ENCODE results near the gene ATE1. TPM values are rescaled to one million over a fixed set of nuclear protein-coding genes. Genes with fewer than 3 reads are reported as not detected.

The ATE1 gene
- total RNA-seq, 1 experiment from 2014 or later: 39.2 TPM

- no peaks in the 10 kb centered on the region for H3K36me3 ChIP-seq (ENCODE audit: control insufficient read depth in 1 of 2, insufficient read depth in 2 of 2, low read length in 2 of 2)
- no peaks in the 10 kb centered on the region for H3K9me2 ChIP-seq (ENCODE audit: insufficient read depth)
- intact Hi-C loops (cut with micrococcal nuclease): no loop called here
- H3K9me3 ChIP-seq (ENCODE audit: control insufficient read depth in 1 of 2, insufficient read depth in 1 of 2, low read depth in 1 of 2, low read length in 2 of 2): no peaks in the 10 kb centered on the region
- ChIA-PET RAD21 (ENCODE audit: low non-redundant PET in 1 of 2, low total read pairs in 2 of 2, uncharacterized antibody in 2 of 2, unreplicated experiment in 2 of 2) (no interaction called here), CTCF (no interaction called here), POLR2A (no interaction called here)
- TF ChIP-seq ZBTB33 (IDR thresholded peaks at IDR 0.05; ENCODE audit: extremely low read depth, insufficient replicate concordance, low read length) (no peak), TCF7L2 (IDR thresholded peaks at IDR 0.05; ENCODE audit: borderline replicate concordance, extremely low read depth, insufficient read depth, insufficient read length) (no peak), CBX3 (IDR thresholded peaks at IDR 0.05; ENCODE audit: low read depth) (no peak), ATF3 (IDR thresholded peaks at IDR 0.05) (no peak), ZFX (IDR thresholded peaks at IDR 0.05) (no peak), JUND (IDR thresholded peaks at IDR 0.05) (no peak), POLR2A (IDR thresholded peaks at IDR 0.05; ENCODE audit: borderline replicate concordance, extremely low read depth, insufficient read depth, insufficient read length) (no peak), CTCF (IDR thresholded peaks at IDR 0.05 in 2 of 3, conservative IDR thresholded peaks at IDR 0.05 in 1 of 3; ENCODE audit: borderline replicate concordance in 1 of 3, insufficient read depth in 1 of 3, low read depth in 2 of 3, low read length in 2 of 3) (no peak), EZH2 (IDR thresholded peaks at IDR 0.05) (no peak), MAX (IDR thresholded peaks at IDR 0.05) (no peak), EZH2phosphoT487 (IDR thresholded peaks at IDR 0.05; ENCODE audit: borderline replicate concordance) (no peak), ELF1 (IDR thresholded peaks at IDR 0.05; ENCODE audit: borderline replicate concordance, low read depth) (no peak), YY1 (IDR thresholded peaks at IDR 0.05; ENCODE audit: extremely low read depth, insufficient replicate concordance, low read depth, low read length) (no peak), SRF (IDR thresholded peaks at IDR 0.05; ENCODE audit: low read depth) (no peak), RAD21 (IDR thresholded peaks at IDR 0.05; ENCODE audit: low read depth) (no peak), SP1 (IDR thresholded peaks at IDR 0.05; ENCODE audit: low read depth) (no peak), ZNF274 (IDR thresholded peaks at IDR 0.05; ENCODE audit: low read depth, low read length) (no peak), FOSL1 (IDR thresholded peaks at IDR 0.05; ENCODE audit: low read depth) (no peak), CEBPB (IDR thresholded peaks at IDR 0.05; ENCODE audit: low read depth) (no peak), EGR1 (IDR thresholded peaks at IDR 0.05; ENCODE audit: low read depth) (no peak)
- H4K20me1 ChIP-seq (ENCODE audit: insufficient read depth): no peaks in the 10 kb centered on the region
- BruUV-seq (replicated peaks): TSS peak; percentile 14
- no peak overlapping the region for H3K9ac ChIP-seq (ENCODE audit: low read length)
- H3K4me2 ChIP-seq (ENCODE audit: low read length): no peak overlapping the region
- H3K79me2 ChIP-seq (ENCODE audit: insufficient read depth, low read length): no peaks in the 10 kb centered on the region
- peaks cover 0 to 2% of the 10 kb centered on the region in 2 experiments; a peak in 1 of 4 replicates for H3K4me1 ChIP-seq (ENCODE audit: control insufficient read depth in 1 of 2, insufficient read depth in 2 of 2, low read length in 2 of 2)
- no peaks in the 10 kb centered on the region for H3K27me3 ChIP-seq (ENCODE audit: insufficient read depth, low read length)
- DNase-seq (ENCODE audit: low read depth, low spot score): no peak
- H3K4me3 ChIP-seq (replicated peaks in 1 of 2; ENCODE audit: low read depth in 1 of 2, low read length in 2 of 2): no peak overlapping the region
- H3K27ac ChIP-seq (ENCODE audit: low read depth, low read length): no peak overlapping the region
- no peak for ATAC-seq
- H2AFZ ChIP-seq (ENCODE audit: low read depth, low read length, poor library complexity, severe bottlenecking): no peak overlapping the region
Observed at GRCh38 chr10:121788115-121788514, 139.7 kb downstream of the ATE1 start.

All from HCT116 (cell line).